Esophagus muscularis mucosa (tissue), 4 donors: ENCODE measurements around the gene GAS7. TPM values are rescaled to one million over a fixed set of nuclear protein-coding genes. Genes with fewer than 3 reads are reported as not detected.

Experiments
- DNase-seq: peaks from one replicate; pipeline ENCODE4 v3.0.0-alpha.2; 2017; ENCODE audit errors: extremely low spot score
- H3K27ac ChIP-seq, 4 donors: fragments of 200-600 bp; sonication (generic); replicated peaks in 1 of 4; 1 replicate in 3 of 4; 2 replicates in 1 of 4; pipeline ENCODE4 v1.5.1; 2016 to 2019; ENCODE audit warnings: mild to moderate bottlenecking in 1 of 4
- H3K27me3 ChIP-seq, 4 donors: fragments of 200-600 bp; sonication (generic); one replicate each; pipeline versions ENCODE4 v1.5.1 to v1.6.0; 2016 to 2019
- H3K36me3 ChIP-seq, 4 donors: fragments of 200-600 bp; sonication (generic); one replicate each; pipeline ENCODE4 v1.5.1; 2016 to 2019
- H3K4me1 ChIP-seq, 4 donors: fragments of 200-600 bp; sonication (generic); one replicate each; pipeline ENCODE4 v1.5.1; 2016 to 2019
- H3K4me3 ChIP-seq, 4 donors: fragments of 200-600 bp; sonication (generic); 1 replicate in 2 of 4; 2 replicates in 2 of 4; pipeline ENCODE4 v1.5.1; 2016 to 2019; ENCODE audit warnings: mild to moderate bottlenecking in 4 of 4, moderate library complexity in 1 of 4
- H3K9me3 ChIP-seq, 4 donors: fragments of 200-600 bp; sonication (generic); 1 replicate in 3 of 4; 2 replicates in 1 of 4; pipeline ENCODE4 v1.5.1; 2016 to 2019
- EP300 ChIP-seq: sonication (generic); formaldehyde crosslinking; IDR thresholded peaks from one replicate; pipeline ENCODE4 v1.6.1; 2017; ENCODE audit warnings: antibody characterized with exemption
- POLR2A ChIP-seq: fragments of 450-650 bp; IDR thresholded peaks from one replicate; pipeline ENCODE4 v1.6.1; 2017; ENCODE audit warnings: antibody characterized with exemption, moderate library complexity, mild to moderate bottlenecking, low read depth
- POLR2AphosphoS5 ChIP-seq, 2 donors: sonication (generic); formaldehyde crosslinking; IDR thresholded peaks; one replicate each; pipeline ENCODE4 v1.6.1; 2017; ENCODE audit warnings: antibody characterized with exemption in 2 of 2
- WGBS: methylation state at CpG from one replicate; pipeline ENCODE4 v1.1.5; 2018; 5-methylcytosine and 5-hydroxymethylcytosine counted together
- intact Hi-C: fragments of 100-400 bp; cut with DNase I; formaldehyde crosslinking; loops from one replicate; pipeline ENCODE4 v1.15.1; 2023
- total RNA-seq, 4 donors: library from RNA; depleted of rRNA; stranded (reverse); fragments of >200 nt; gene quantifications; one replicate each; pipeline versions ENCODE4 v1.1.0 to v1.2.1, GENCODE V29; 2016
- TF ChIP-seq, protein P1 (sequence below), 3 experiments: fragments of 200-600 bp in 2 of 3; fragments of 450-650 bp in 1 of 3; sonication (generic) in 2 of 3; IDR thresholded peaks; one replicate each; pipeline ENCODE4 v1.5.1; 2017 to 2019; ENCODE audit warnings: antibody characterized with exemption in 3 of 3, mild to moderate bottlenecking in 2 of 3, moderate library complexity in 1 of 3

Gene GAS7
- total RNA-seq, 4 donors from 2014 or later = 77.3 to 124 (median 86.7) TPM

DNA sequence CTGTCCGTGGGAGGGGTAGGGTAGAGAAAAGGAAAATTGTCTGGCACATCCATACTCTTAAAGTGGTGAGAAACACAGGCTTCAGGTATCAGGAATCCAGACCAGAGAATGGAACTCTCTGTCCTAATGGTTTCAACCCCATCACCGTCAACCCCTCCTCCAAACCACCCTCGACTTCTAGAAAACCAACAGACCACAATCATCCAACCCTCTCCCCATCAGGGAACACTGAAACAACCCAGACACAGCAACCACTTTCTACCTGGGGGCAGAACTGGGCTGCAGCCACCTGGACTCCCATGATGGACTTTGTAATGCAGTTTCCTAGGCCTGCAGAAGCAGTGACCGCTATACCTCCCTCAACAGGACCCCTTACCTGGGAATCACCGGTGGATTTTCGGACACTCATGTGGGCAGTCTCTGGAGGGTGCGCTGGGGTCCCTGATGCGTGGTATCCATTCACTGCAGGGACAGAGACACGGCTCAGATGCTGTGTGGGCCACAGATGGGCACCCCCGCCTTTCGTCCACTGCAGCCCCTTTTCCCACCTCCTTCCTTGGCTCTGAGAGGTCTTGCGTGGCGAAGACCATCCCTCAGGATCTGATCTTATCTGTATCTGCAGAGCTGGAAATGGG lies 229.0 kb downstream of the GAS7 start:
- Histone ChIP-seq H3K27me3 (no peaks in the 10 kb centered on the region), H3K4me1 (peaks cover 10 to 22% (median 20%) of the 10 kb centered on the region in 4 donors), H3K4me3 (no peak overlapping the region), H3K27ac (no peak overlapping the region), H3K9me3 (no peaks in the 10 kb centered on the region), H3K36me3 (no peaks in the 10 kb centered on the region)
- 92% methylated on average over 12 of the region's 13 CpGs for WGBS
- intact Hi-C loops = no loop called here
- TF ChIP-seq EP300 = no peak
- no peak for TF ChIP-seq POLR2AphosphoS5 (IDR thresholded peaks at IDR 0.05)
- no peak for TF ChIP-seq POLR2A
- TF ChIP-seq, protein P1, sequence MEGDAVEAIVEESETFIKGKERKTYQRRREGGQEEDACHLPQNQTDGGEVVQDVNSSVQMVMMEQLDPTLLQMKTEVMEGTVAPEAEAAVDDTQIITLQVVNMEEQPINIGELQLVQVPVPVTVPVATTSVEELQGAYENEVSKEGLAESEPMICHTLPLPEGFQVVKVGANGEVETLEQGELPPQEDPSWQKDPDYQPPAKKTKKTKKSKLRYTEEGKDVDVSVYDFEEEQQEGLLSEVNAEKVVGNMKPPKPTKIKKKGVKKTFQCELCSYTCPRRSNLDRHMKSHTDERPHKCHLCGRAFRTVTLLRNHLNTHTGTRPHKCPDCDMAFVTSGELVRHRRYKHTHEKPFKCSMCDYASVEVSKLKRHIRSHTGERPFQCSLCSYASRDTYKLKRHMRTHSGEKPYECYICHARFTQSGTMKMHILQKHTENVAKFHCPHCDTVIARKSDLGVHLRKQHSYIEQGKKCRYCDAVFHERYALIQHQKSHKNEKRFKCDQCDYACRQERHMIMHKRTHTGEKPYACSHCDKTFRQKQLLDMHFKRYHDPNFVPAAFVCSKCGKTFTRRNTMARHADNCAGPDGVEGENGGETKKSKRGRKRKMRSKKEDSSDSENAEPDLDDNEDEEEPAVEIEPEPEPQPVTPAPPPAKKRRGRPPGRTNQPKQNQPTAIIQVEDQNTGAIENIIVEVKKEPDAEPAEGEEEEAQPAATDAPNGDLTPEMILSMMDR (IDR thresholded peaks at IDR 0.05) = no peak
- DNase-seq = no peak

DNA sequence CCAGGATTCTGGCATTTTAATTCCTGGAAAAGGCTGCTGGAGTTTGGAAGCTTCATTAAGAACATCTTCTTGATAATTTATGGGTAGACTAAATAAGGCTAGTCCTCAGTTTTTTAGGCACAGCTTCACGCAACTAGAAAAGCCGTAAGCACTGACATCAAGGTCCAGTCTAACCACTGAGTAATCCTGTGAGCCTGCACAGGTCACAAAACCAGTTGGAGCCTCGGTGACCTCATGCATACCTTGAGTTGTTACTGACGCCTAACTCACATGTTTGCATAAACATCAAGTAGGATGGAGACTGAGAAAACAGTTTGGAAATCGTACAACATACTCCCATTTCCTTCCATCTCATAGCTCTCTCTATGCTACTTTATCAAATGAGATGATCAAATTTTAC lies 229.5 kb downstream of the GAS7 start:
- H3K4me1 ChIP-seq = peaks cover 6 to 17% (median 14%) of the 10 kb centered on the region in 4 donors
- no peak for TF ChIP-seq POLR2AphosphoS5 (IDR thresholded peaks at IDR 0.05)
- TF ChIP-seq EP300 = no peak
- TF ChIP-seq, protein P1 (IDR thresholded peaks at IDR 0.05) = no peak
- no peak for DNase-seq
- 72% methylated on average over 5 of the region's 5 CpGs for WGBS
- no peaks in the 10 kb centered on the region for H3K36me3 ChIP-seq
- no peaks in the 10 kb centered on the region for H3K9me3 ChIP-seq
- no peak overlapping the region for H3K4me3 ChIP-seq
- no peak overlapping the region for H3K27ac ChIP-seq
- no peaks in the 10 kb centered on the region for H3K27me3 ChIP-seq
- intact Hi-C loops = no loop called here

DNA sequence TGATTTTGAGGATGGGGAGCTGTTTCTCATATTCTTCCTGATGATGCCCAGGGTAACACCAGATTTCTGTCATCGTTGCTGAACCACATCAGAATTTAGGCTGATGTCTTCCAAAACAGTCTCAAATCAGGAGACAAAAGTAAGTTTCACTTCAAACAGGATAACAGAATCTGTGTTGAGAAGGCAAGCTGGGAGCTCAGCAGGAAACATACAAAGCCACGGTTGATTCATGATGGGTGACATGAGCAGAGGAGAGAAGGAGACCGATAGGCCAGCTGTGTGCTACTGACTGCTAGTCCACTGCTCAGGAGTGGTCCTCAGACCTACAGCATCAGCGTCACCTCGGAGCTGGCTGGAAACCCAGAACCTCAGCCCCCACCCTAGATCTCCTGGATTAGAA lies 230.4 kb downstream of the GAS7 start:
- Histone ChIP-seq H3K4me3 (no peak overlapping the region), H3K27me3 (no peaks in the 10 kb centered on the region), H3K36me3 (no peaks in the 10 kb centered on the region), H3K4me1 (peaks cover 3 to 15% (median 11%) of the 10 kb centered on the region in 4 donors), H3K9me3 (no peaks in the 10 kb centered on the region), H3K27ac (no peak overlapping the region)
- intact Hi-C loops = no loop called here
- no peak for DNase-seq
- 83% methylated on average over 4 of the region's 5 CpGs for WGBS
- TF ChIP-seq POLR2AphosphoS5 (IDR thresholded peaks at IDR 0.05) (no peak), EP300 (no peak), POLR2A (no peak)
- TF ChIP-seq, protein P1 (IDR thresholded peaks at IDR 0.05) = no peak

DNA sequence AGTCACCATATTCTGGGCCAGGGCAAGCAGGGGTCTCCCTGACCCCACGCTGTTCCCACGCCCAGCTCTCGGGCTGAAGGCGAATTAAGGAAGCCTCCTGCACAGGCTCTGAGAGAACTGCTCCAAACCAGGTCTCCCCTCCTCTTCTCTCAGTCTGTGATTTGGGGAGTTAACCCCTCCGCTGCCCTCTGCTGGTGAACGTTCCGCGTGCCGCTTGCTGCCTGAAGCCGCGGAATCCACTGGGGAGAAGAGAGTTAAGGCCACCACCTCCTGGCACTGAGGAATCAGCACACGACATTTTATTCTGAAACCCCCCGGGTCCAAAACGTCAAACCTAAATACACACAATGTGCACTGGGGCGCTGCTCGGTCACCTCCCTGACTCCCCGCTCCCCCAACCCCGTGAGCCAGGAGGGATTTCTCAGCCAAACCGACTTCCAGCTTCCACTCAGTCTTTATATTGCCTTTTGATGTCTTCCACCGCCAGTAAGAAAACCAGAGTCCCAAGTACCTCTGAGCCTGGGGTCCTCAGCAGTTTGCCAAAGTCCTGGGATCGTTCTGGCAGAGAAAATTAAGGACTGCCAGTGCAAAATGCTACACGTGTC lies 238.9 kb downstream of the GAS7 start:
- Histone ChIP-seq H3K27me3 (peaks cover 0 to 33% (median 4%) of the 10 kb centered on the region in 4 donors), H3K36me3 (peaks cover 0 to 11% (median 3%) of the 10 kb centered on the region in 4 donors), H3K4me3 (peak overlapping the region in 3 of 4 donors; percentile 17 to 29 (median 20)), H3K9me3 (no peaks in the 10 kb centered on the region), H3K27ac (no peak overlapping the region), H3K4me1 (peaks cover 0 to 23% (median 17%) of the 10 kb centered on the region in 4 donors)
- DNase-seq = no peak
- intact Hi-C loops = no loop called here
- WGBS = 17% methylated on average over 9 of the region's 22 CpGs
- TF ChIP-seq EP300 = no peak
- TF ChIP-seq, protein P1 (IDR thresholded peaks at IDR 0.05) = peak in 2 of 3 experiments; percentile 36 to 39
